Activated naive CD4-positive, alpha-beta T cell treated with Interleukin-2 at 50 U/mL for 16 hours (primary cell): Measurements from ENCODE around the gene ARHGAP10.
"Not testable (repeated sequence)": the region's sequence is repeated elsewhere in the genome, so short reads cannot be mapped to it uniquely, and the experiment has no call there.

Source experiments
- DNase-seq: peaks from one replicate; pipeline ENCODE4 v3.0.0-alpha.2; 2020

The ARHGAP10 gene

GRCh38 chr4:148000038-148000437 lies 268.1 kb downstream of the ARHGAP10 start:
- DNase-seq = not testable (repeated sequence)

- no peak for DNase-seq
Observed at GRCh38 chr4:148004228-148004857, 272.5 kb downstream of the ARHGAP10 start.

GRCh38 chr4:148006001-148006400 lies 274.1 kb downstream of the ARHGAP10 start:
- DNase-seq = no peak

- DNase-seq = no peak
Observed at GRCh38 chr4:148007314-148007760, 275.4 kb downstream of the ARHGAP10 start.

- DNase-seq = no peak
Observed at GRCh38 chr4:148007792-148008191, 275.9 kb downstream of the ARHGAP10 start.

GRCh38 chr4:148015058-148015457 lies 283.2 kb downstream of the ARHGAP10 start:
- DNase-seq = no peak

DNA sequence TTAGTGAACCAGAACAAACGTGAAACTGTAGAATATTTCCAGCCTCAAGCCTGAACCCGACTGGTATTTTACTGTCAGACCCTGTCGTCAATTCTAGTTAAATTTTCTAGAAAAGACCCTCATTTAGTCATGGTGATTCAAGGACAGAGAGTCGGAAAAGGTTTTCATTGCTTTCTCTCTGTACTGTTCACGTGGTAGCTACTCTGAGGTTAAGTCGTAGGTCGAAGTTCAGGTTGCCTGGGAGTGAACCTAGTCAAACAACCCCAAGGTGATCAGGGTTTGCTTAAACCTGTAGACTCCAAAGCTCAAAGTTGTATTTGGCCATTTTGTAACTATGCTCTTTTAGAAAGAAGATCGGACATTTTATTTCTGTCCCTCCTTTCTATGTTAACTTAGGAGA lies 283.6 kb downstream of the ARHGAP10 start:
- no peak for DNase-seq

DNA sequence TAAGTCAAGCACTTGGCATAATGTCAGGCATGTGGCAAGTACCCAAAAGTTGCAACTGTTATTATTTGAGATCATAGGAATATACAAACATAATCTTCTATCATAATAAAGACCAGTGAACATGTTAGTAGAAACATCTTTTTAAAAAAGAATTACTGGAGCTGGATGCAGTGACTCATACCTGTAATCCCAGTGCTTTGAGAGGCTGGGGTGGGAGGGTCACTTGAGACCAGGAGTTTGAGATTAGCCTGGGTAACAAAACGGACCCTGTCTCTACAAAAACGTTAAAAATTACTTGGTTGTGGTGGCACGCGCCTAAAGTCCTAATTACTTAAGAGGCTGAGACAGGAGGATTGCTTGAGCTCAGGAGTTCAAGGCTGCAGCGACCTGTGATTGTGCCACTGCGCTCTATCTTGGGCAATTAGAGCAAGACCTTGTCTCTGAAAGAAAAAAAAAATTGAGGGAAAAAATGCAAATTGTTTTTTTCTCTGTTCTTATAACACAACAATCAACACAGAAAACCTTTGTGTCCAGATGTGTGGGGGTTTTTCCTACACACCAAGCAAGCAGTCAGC lies 284.3 kb downstream of the ARHGAP10 start:
- DNase-seq = no peak

DNA sequence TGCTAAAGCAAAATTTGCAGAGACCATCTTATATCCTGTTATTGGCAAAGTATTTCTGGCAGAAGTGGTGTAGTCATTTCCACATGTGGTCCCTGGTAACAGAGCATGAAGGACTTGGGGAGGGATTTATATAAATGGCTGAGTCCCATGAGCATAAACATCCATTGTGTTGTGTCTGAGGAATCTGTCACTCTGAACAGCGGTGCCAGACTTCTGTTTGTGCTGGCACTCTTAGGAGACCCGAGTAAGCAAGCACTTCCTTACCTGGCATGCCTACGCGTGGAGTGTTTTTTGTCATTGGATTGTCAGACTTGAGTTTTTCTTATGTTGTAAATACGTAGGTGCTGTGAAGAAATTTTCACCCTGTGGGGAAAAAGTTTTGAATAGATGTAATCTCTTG lies 285.9 kb downstream of the ARHGAP10 start:
- DNase-seq = no peak

DNA sequence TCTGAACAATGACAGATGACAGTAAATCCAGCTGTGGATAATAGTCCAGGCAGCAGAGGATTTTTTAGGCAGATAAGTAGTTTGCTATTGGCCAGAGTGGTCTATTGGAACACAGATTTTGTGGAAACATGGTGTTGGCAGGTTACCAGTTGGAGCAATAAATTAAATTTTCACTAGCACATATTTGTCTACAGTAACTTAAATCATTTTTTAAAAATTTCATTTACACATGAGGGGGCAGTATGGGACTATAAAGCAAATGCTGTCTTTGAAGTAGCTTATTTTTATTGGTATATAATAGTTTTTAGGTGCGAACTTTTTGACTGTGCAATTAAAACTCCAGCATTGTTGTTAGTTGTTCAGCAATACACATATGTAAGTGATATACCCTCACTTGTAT lies 289.8 kb downstream of the ARHGAP10 start:
- no peak for DNase-seq

GRCh38 chr4:148022975-148023374 lies 291.1 kb downstream of the ARHGAP10 start:
- DNase-seq = no peak

DNA sequence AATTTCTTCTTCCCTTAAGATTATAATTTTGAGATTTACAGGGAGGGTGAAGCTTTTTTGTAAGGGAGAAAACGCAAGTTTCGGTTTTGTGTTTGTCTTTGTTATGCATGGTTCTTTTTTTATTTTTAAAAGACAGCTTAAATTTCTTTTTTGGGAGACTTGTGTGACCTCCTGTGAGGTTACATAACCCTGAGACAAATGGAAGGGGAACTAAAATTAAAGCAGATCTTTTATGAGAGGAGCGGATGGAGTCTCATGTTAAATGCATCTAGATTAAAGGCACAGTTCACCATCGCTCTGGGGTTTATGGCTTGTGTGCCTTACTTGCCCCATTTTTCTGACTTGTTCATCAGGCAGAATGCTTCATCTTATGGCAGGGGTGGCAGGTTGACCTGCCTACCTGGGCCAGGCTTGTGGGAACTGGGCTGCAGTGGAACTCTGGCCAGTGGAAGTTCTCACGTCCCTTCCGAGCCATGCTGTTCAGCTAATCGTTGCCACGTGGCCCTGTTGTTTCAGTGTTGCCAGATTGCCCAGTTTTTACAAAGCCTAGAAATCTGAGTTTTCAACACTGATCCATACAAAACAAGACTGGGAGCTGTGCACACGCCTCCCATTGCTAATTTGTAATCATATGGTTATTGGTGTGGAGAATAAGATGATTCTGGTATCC lies 291.8 kb downstream of the ARHGAP10 start:
- DNase-seq = no peak

DNA sequence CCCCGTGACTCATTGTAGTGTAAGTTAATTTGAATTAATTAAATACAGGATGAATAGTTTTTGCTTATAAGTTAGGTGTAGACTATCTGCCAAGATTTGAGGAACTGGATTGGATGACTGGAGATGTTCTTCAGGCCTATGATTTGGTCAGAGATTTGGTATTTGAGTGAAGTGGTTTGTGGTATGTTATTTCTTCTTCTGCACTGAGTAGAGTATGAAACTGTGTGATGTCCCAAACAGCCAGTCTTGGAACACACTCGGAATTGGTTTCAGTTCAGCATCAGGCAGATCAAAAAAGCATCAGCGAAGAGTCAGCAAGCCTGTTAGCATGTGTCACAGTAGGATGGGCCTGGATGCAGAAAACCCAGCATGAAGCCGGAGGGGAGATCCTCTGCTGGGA lies 294.1 kb downstream of the ARHGAP10 start:
- no peak for DNase-seq

DNA sequence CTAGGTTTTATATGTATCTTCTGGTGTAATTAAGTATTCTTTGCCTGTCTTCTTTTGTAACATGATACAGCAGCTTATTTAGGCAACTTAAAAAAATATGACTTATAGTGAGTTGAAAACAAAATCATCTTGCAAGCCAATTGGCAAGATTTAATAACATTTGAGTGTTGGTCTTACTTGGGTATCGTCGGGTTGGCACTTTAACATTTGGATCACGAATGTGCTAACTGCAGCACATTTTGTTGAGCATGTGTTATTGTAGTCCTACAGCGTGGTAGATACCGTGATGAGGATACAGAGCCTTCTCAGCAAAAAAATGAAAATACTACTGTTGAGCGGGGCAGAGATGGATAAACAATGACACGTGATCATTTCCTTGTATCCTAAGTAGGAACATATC lies 295.3 kb downstream of the ARHGAP10 start:
- no peak for DNase-seq

GRCh38 chr4:148029781-148030180 lies 297.9 kb downstream of the ARHGAP10 start:
- DNase-seq = no peak

GRCh38 chr4:148030193-148030873 lies 298.4 kb downstream of the ARHGAP10 start:
- DNase-seq = no peak

DNA sequence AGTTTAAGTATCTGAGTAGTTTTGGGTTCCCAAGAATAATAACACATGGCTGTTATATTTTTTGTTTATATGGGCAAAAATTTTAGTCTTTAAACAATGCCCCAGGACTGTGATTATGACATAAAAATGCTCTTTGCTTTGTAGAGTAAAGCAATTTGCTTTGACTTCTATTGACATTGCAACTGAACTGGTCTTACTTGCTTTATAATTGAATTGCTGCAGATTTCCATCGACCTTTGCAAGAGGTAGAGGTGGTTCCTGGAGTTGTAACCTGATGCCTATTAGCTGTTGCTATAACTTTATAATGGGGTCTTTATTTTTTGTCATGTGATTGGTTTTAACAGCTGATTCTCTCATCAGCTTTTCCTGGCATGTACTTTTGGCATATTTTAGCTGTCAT lies 302.9 kb downstream of the ARHGAP10 start:
- DNase-seq = no peak

GRCh38 chr4:148041606-148042329 lies 309.9 kb downstream of the ARHGAP10 start:
- DNase-seq = no peak

DNA sequence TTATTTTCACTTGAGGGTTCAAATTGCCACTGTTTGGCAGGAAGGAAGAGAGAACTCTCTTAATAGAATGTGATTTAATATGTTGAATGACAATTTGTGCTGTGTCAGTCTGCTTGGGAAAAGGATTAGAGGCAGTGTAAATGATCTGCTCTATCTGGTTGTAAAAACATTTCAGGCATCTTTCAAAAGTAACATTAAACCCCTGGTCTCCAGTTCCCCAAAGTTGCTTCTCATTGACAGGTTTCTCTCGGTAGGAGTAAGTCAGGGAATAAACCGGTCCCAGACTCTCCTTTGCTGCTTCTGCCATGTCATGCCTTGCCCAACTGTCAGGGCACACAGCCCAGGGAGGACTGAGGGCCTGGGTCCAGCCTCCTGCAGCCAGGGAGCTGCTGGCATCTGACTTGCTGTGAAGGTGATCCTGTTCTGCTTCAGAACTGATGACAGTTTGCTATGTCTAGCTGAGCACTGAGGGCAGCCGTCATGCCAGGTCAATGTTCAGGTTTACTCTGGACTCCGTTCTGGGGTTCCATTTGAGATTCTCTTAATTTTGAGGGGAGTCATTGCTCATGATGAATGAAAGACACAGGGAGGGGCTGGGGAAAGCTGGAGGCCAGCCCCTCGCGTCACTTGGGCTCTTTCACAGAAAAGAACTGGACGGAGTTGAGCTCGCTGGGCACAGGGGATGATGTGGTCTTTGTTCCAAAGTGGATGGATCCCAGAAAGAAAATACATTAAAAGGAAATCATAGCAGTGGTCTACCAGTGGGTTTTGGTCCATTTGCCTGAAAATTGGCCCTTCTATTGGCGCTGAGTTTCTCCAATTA lies 312.4 kb downstream of the ARHGAP10 start:
- no peak for DNase-seq

DNA sequence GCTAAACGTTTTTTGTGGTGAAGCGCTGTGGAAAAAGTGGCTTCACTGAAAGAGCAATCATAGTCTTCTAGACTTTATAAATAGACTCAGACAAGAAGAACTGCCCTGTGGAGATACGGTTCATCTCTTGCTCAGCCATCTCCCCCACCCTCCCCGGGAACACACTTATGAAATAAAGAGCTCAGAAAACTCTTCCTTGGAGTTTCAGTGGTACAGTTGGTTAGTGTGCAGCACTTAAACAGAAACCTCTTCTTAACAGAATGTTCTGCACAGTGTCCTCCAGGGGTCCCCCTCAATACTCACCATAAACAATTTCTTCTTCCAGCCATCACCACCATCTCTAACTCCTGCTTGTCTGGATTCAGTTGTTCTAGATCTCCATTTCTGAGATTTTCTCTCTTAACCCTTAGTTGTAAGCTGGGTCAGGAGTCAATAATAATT lies 313.0 kb downstream of the ARHGAP10 start:
- DNase-seq = no peak

GRCh38 chr4:148048598-148048997 lies 316.7 kb downstream of the ARHGAP10 start:
- DNase-seq = no peak

GRCh38 chr4:148051403-148051802 lies 319.5 kb downstream of the ARHGAP10 start:
- no peak for DNase-seq
